GM12873 (cell line): Measurements from ENCODE around the gene MYBPH.

ENCODE experiments used
- TF ChIP-seq, protein P1 (sequence below): IDR thresholded peaks from 2 replicates; pipeline ENCODE4 v1.5.1; 2012; ENCODE audit warnings: low read depth, mild to moderate bottlenecking, moderate library complexity, low read length, control low read depth; ENCODE audit not compliant: insufficient read depth; ENCODE audit errors: missing control alignments

The MYBPH gene

GRCh38 chr1:203156280-203156679 is 19.3 kb downstream of the MYBPH start:
- TF ChIP-seq, protein P1, sequence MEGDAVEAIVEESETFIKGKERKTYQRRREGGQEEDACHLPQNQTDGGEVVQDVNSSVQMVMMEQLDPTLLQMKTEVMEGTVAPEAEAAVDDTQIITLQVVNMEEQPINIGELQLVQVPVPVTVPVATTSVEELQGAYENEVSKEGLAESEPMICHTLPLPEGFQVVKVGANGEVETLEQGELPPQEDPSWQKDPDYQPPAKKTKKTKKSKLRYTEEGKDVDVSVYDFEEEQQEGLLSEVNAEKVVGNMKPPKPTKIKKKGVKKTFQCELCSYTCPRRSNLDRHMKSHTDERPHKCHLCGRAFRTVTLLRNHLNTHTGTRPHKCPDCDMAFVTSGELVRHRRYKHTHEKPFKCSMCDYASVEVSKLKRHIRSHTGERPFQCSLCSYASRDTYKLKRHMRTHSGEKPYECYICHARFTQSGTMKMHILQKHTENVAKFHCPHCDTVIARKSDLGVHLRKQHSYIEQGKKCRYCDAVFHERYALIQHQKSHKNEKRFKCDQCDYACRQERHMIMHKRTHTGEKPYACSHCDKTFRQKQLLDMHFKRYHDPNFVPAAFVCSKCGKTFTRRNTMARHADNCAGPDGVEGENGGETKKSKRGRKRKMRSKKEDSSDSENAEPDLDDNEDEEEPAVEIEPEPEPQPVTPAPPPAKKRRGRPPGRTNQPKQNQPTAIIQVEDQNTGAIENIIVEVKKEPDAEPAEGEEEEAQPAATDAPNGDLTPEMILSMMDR = no peak

GRCh38 chr1:203153989-203154821 is 21.4 kb downstream of the MYBPH start:
- TF ChIP-seq, protein P1 = no peak

- TF ChIP-seq, protein P1 = no peak
These were observed 22.3 kb downstream of the MYBPH start for GRCh38 chr1:203153051-203153988.

DNA sequence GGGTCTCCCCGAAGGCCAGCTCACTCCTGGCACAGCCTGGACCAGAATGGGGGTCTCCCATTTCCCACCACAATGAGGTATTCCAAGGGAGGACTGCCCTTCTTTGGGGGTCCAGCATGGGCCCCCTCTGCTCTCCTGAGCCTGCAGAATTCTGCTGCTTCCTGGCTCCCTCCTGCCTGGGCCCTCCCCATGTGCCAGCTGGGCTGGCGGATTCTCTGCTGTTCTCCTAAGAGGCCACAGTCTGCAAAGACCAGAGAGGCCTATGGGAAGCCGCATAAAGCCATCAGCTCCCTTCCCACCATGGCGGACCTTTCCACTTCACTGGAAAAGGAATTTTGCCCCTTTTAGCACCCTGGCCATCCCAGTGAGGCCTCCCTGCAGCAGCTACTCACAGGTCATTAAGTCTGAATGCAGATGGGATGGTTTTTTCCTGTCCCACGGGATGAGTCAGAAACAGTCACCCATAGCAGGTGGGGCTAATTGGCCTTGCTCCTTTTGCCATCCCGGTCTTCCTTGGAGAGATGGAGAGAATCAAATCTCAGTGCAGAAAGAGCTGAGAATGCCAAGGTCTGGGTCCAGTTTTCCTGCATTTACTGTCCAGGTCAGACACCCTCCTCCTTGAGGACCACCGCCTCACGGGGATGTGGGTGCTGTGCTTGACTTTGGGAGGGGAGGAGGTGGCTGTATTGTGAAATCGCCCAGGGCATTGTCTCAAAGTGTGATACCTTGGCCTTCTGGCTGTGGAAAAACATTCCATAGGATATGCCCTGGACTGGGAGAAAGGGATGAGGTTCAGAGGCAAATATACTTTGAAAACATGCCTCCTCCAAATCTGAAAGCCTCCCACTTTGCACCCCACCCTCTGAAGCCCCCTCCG is 23.2 kb downstream of the MYBPH start:
- TF ChIP-seq, protein P1 = no peak

GRCh38 chr1:203151362-203152157 is 24.1 kb downstream of the MYBPH start:
- TF ChIP-seq, protein P1 = no peak

DNA sequence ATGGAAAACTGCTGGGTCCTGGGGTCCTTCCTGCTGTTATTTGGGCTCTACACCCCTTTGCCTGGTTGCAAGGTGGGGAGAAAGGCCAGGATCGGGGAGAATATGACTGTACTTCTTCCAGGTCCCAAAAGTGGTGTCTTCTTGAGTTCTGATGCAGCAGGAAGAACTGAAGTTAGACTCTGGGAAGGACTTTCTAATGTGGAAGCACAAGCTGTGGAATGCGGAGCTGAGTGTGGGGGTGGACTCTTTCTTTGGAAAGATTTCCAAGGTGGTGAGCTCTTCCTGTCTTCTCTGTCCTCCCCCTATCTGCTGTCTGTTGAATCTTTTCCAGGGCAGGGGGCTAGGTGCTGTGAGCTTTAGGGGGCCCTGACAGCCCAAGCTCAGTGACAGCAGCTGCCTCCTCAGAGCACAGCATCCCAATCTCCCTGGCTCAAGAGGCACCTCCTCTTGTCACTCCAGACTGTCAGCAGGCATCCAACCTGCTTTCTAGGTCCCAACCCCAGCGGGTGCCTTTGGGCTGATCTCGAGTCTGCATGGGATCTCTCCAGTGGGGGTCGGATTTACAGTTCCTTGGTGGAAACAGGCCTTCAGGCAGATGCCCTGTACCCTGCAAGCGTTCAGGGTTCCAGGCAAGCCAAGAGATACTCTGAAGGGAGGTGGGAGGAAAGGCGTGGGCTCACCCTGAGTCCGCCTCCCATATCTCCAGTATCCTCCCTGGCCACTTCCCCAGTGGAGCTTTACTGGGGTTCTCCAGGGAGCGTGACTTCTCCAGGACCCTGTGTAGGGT is 24.9 kb downstream of the MYBPH start:
- TF ChIP-seq, protein P1 = no peak
